ENCODE data around the gene CROCC2. TPM values are rescaled to one million over a fixed set of nuclear protein-coding genes. Genes with fewer than 3 reads are reported as not detected.

The CROCC2 gene
- total and polyA plus RNA-seq, 4 donors, result 1.3 to 17.4 (median 4.4) TPM

- no peaks in the 10 kb centered on the region for H3K36me3 ChIP-seq (ENCODE audit: control insufficient read depth in 4 of 4, insufficient read depth in 4 of 4, low read length in 4 of 4)
- H3K27ac ChIP-seq (ENCODE audit: low read depth in 1 of 2, low read length in 1 of 2), result no peak overlapping the region
- TF ChIP-seq, protein P1, sequence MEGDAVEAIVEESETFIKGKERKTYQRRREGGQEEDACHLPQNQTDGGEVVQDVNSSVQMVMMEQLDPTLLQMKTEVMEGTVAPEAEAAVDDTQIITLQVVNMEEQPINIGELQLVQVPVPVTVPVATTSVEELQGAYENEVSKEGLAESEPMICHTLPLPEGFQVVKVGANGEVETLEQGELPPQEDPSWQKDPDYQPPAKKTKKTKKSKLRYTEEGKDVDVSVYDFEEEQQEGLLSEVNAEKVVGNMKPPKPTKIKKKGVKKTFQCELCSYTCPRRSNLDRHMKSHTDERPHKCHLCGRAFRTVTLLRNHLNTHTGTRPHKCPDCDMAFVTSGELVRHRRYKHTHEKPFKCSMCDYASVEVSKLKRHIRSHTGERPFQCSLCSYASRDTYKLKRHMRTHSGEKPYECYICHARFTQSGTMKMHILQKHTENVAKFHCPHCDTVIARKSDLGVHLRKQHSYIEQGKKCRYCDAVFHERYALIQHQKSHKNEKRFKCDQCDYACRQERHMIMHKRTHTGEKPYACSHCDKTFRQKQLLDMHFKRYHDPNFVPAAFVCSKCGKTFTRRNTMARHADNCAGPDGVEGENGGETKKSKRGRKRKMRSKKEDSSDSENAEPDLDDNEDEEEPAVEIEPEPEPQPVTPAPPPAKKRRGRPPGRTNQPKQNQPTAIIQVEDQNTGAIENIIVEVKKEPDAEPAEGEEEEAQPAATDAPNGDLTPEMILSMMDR (IDR thresholded peaks at IDR 0.05; ENCODE audit: control extremely low read depth, extremely low read depth), result no peak
- H3K4me1 ChIP-seq (ENCODE audit: control insufficient read depth in 5 of 5, insufficient read depth in 5 of 5, low read length in 5 of 5), result peaks cover 0 to 25% (median 5%) of the 10 kb centered on the region in 5 donors
- H3K9me3 ChIP-seq (ENCODE audit: control insufficient read depth in 4 of 4, insufficient read depth in 3 of 4, low read length in 3 of 4), result peaks cover 0 to 3% (median 1%) of the 10 kb centered on the region in 4 donors
- DNase-seq (peak in 1 of 3 donors; percentile 67), ATAC-seq (ENCODE audit: insufficient read depth, low FRiP score) (no peak)
- H3K4me3 ChIP-seq, result no peak overlapping the region
- 83 to 90% methylated on average over 14 to 15 of the region's 15 CpGs for WGBS, 2 donors
- no peaks in the 10 kb centered on the region for H3K27me3 ChIP-seq (ENCODE audit: control insufficient read depth in 3 of 3, insufficient read depth in 3 of 3, low read length in 2 of 3)
- no peak overlapping the region for H3K9ac ChIP-seq (ENCODE audit: insufficient read depth in 1 of 2, low read length in 2 of 2)
Observed at GRCh38 chr2:240968731-240969624, 62.8 kb downstream of the CROCC2 start.

- no peak overlapping the region for H3K4me3 ChIP-seq
- ATAC-seq (ENCODE audit: insufficient read depth, low FRiP score) (no peak), DNase-seq (no peak)
- no peaks in the 10 kb centered on the region for H3K36me3 ChIP-seq (ENCODE audit: control insufficient read depth in 4 of 4, insufficient read depth in 4 of 4, low read length in 4 of 4)
- peaks cover 0 to 20% (median 2%) of the 10 kb centered on the region in 5 donors for H3K4me1 ChIP-seq (ENCODE audit: control insufficient read depth in 5 of 5, insufficient read depth in 5 of 5, low read length in 5 of 5)
- peaks cover 0 to 4% (median 1%) of the 10 kb centered on the region in 4 donors for H3K9me3 ChIP-seq (ENCODE audit: control insufficient read depth in 4 of 4, insufficient read depth in 3 of 4, low read length in 3 of 4)
- H3K27me3 ChIP-seq (ENCODE audit: control insufficient read depth in 3 of 3, insufficient read depth in 3 of 3, low read length in 2 of 3), result no peaks in the 10 kb centered on the region
- H3K27ac ChIP-seq (ENCODE audit: low read depth in 1 of 2, low read length in 1 of 2), result no peak overlapping the region
- TF ChIP-seq, protein P1 (IDR thresholded peaks at IDR 0.05; ENCODE audit: control extremely low read depth, extremely low read depth), result no peak
- no peak overlapping the region for H3K9ac ChIP-seq (ENCODE audit: insufficient read depth in 1 of 2, low read length in 2 of 2)
- WGBS, 2 donors, result 75 to 77% methylated on average over 3 of the region's 3 CpGs
Observed at GRCh38 chr2:240970104-240970503, 64.0 kb downstream of the CROCC2 start.

DNA sequence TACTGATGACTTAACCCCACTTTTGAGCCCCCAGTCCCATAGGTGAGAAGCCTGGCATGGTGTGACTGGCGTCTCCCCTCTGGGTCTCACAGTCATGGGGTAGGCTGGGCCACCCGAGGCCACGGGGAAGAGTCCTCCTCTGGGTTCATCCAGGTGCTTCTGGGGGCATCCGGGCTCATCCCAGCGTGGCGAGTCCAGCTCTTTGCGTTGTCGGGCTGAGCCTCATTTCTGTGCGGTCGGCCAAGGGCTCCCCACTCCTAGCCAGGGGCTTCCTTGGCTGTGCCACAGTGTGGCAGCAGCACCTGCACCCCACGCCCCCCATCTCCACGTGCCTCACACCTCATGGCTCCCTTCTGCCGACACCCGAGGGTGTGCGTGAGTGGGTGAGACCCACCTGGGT lies 64.7 kb downstream of the CROCC2 start:
- Histone ChIP-seq H3K36me3 (ENCODE audit: control insufficient read depth in 4 of 4, insufficient read depth in 4 of 4, low read length in 4 of 4) (no peaks in the 10 kb centered on the region), H3K27ac (ENCODE audit: low read depth in 1 of 2, low read length in 1 of 2) (no peak overlapping the region), H3K4me3 (no peak overlapping the region), H3K27me3 (ENCODE audit: control insufficient read depth in 3 of 3, insufficient read depth in 3 of 3, low read length in 2 of 3) (no peaks in the 10 kb centered on the region), H3K9me3 (ENCODE audit: control insufficient read depth in 4 of 4, insufficient read depth in 3 of 4, low read length in 3 of 4) (peaks cover 0 to 4% (median 1%) of the 10 kb centered on the region in 4 donors), H3K9ac (ENCODE audit: insufficient read depth in 1 of 2, low read length in 2 of 2) (no peak overlapping the region), H3K4me1 (ENCODE audit: control insufficient read depth in 5 of 5, insufficient read depth in 5 of 5, low read length in 5 of 5) (peaks cover 0 to 13% (median 2%) of the 10 kb centered on the region in 5 donors)
- TF ChIP-seq, protein P1 (IDR thresholded peaks at IDR 0.05; ENCODE audit: control extremely low read depth, extremely low read depth), result no peak
- DNase-seq, result no peak
- no peak for ATAC-seq (ENCODE audit: insufficient read depth, low FRiP score)
- WGBS, 2 donors, result 88 to 91% methylated on average over 15 of the region's 15 CpGs

Data from lung (tissue), 12 donors.